ENCODE data around the gene MEF2B.

The MEF2B gene

GRCh38 chr19:19096641-19097627, 73.1 kb downstream of the MEF2B start:
- no peak for DNase-seq

- no peak for DNase-seq
These were observed 74.4 kb downstream of the MEF2B start for GRCh38 chr19:19095691-19096090.
